Parathyroid adenoma (tissue), 2 donors: ENCODE data around the gene KCND1.

Experiments used
- H2AFZ ChIP-seq: fragments of 300-600 bp; sonication (generic); one replicate; pipeline ENCODE4 v1.7.0; 2017; ENCODE audit warnings: antibody characterized with exemption, mild to moderate bottlenecking
- H3K27ac ChIP-seq: fragments of 300-600 bp; sonication (generic); one replicate; pipeline ENCODE4 v1.7.0; 2017
- H3K27me3 ChIP-seq: fragments of 300-600 bp; sonication (generic); one replicate; pipeline ENCODE4 v1.7.0; 2017; ENCODE audit warnings: low read length; ENCODE audit not compliant: control insufficient read depth, insufficient read depth
- H3K36me3 ChIP-seq: fragments of 300-600 bp; sonication (generic); one replicate; pipeline ENCODE4 v1.7.0; 2017; ENCODE audit warnings: low read length; ENCODE audit not compliant: control insufficient read depth, insufficient read depth
- H3K4me1 ChIP-seq: fragments of 300-600 bp; sonication (generic); one replicate; pipeline ENCODE4 v1.7.0; 2017; ENCODE audit warnings: control low read depth
- H3K4me2 ChIP-seq: fragments of 300-600 bp; sonication (generic); one replicate; pipeline ENCODE4 v1.7.0; 2017; ENCODE audit warnings: low read length
- H3K4me3 ChIP-seq: fragments of 300-600 bp; sonication (generic); one replicate; pipeline ENCODE4 v1.7.0; 2017; ENCODE audit warnings: low read depth, low read length
- H3K79me2 ChIP-seq: fragments of 300-600 bp; sonication (generic); one replicate; pipeline ENCODE4 v1.7.0; 2017; ENCODE audit warnings: control low read depth
- H3K9ac ChIP-seq: fragments of 300-600 bp; sonication (generic); one replicate; pipeline ENCODE4 v1.7.0; 2017; ENCODE audit warnings: mild to moderate bottlenecking
- H3K9me3 ChIP-seq: fragments of 300-600 bp; sonication (generic); one replicate; pipeline ENCODE4 v1.7.0; 2017; ENCODE audit warnings: low read length; ENCODE audit not compliant: control insufficient read depth
- CTCF ChIP-seq: fragments of 300-600 bp; sonication (generic); IDR thresholded peaks from one replicate; pipeline ENCODE4 v1.7.0; 2017; ENCODE audit warnings: antibody characterized with exemption, mild to moderate bottlenecking
- donor health status: primary hyperparathyroidism.

Gene KCND1

GRCh38 chrX:49002091-49002935 is 30.7 kb upstream of the KCND1 start, which contains the start of gene GRIPAP1:
TSS of gene GRIPAP1 (minus strand) at chrX:49002264. CDS start at chrX:49002229, 35 bp downstream.
- Histone ChIP-seq H3K9ac (peak within 1 kb of the TSS; percentile 35), H3K9me3 (no peaks in the 10 kb centered on the region), H3K4me2 (peak within 1 kb of the TSS; percentile 77), H3K79me2 (peaks cover 2% of the 10 kb centered on the region), H3K27ac (peak within 1 kb of the TSS; percentile 74), H3K4me1 (no peaks in the 10 kb centered on the region), H3K36me3 (no peaks in the 10 kb centered on the region), H2AFZ (peak within 1 kb of the TSS; percentile 80), H3K4me3 (peak within 1 kb of the TSS; percentile 84), H3K27me3 (no peaks in the 10 kb centered on the region)
- no peak for TF ChIP-seq CTCF

GRCh38 chrX:49001521-49002090 is 30.0 kb upstream of the KCND1 start:
- Histone ChIP-seq H3K79me2 (peaks cover 2% of the 10 kb centered on the region), H2AFZ (peak overlapping the region; percentile 80), H3K36me3 (no peaks in the 10 kb centered on the region), H3K9ac (peak overlapping the region; percentile 35), H3K27me3 (no peaks in the 10 kb centered on the region), H3K4me2 (peak overlapping the region; percentile 77), H3K27ac (peak overlapping the region; percentile 74), H3K4me3 (peak overlapping the region; percentile 84), H3K4me1 (no peaks in the 10 kb centered on the region), H3K9me3 (no peaks in the 10 kb centered on the region)
- no peak for TF ChIP-seq CTCF

DNA sequence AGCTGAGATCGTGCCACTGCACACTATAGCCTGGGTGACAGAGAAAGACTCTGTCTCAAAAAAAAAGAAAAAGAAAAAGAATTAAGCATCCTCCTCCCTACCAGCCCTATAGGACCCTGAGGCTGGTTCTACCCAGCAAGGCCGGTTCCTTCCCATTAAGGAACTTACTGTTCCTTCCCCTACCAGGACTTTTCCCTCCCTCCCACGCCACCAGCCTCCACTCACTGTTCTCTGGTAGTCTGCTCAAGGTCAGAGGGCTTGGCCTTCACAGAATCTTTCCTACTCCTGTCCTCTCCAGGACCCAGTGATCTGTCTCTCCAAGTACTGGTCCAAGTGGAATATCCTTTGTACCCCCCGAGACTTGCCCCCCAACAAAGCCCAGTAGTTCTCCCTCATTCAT is 29.0 kb upstream of the KCND1 start:
- Histone ChIP-seq H3K27ac (no peak overlapping the region), H3K79me2 (peaks cover 2% of the 10 kb centered on the region), H3K36me3 (no peaks in the 10 kb centered on the region), H3K9me3 (no peaks in the 10 kb centered on the region), H3K9ac (no peak overlapping the region), H3K27me3 (no peaks in the 10 kb centered on the region), H3K4me2 (peak overlapping the region; percentile 77), H3K4me3 (no peak overlapping the region), H3K4me1 (no peaks in the 10 kb centered on the region), H2AFZ (no peak overlapping the region)
- no peak for TF ChIP-seq CTCF

DNA sequence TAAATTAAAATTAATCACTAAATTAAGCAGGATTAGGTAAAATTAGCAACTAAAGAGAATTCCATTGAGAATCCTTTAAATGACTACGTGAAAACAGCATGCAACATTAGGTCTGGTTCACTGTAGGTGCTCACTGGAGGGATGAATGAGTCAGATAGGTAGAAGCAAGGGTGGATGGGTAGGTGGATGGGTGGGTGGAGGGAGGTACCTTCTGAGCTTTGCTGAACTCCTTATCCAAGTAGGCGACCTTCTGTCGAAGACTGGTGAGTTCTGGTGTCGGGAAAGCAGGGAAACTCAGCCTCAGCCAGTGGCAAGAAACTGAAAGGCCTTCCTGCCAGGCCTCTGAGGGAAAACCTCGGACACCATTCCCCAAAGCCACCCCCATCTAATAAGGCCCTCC is 27.4 kb upstream of the KCND1 start:
- H3K4me3 ChIP-seq, result no peak overlapping the region
- H3K4me2 ChIP-seq, result no peak overlapping the region
- no peak overlapping the region for H3K27ac ChIP-seq
- no peaks in the 10 kb centered on the region for H3K4me1 ChIP-seq
- H3K79me2 ChIP-seq, result peaks cover 2% of the 10 kb centered on the region
- no peaks in the 10 kb centered on the region for H3K27me3 ChIP-seq
- TF ChIP-seq CTCF, result no peak
- no peak overlapping the region for H2AFZ ChIP-seq
- H3K9ac ChIP-seq, result no peak overlapping the region
- H3K9me3 ChIP-seq, result no peaks in the 10 kb centered on the region
- H3K36me3 ChIP-seq, result no peaks in the 10 kb centered on the region
